Astrocyte of the cerebellum (primary cell): Measurements from ENCODE around the gene LHX4.

Experiments used
- DNase-seq: peaks from one replicate; pipeline ENCODE4 v3.0.0-alpha.2; 2011; ENCODE audit warnings: low read depth
- H3K4me3 ChIP-seq: 2 replicates; pipeline ENCODE4 v1.5.1; 2011; ENCODE audit warnings: mild to moderate bottlenecking, low read depth, low read length, moderate library complexity
- CTCF ChIP-seq: IDR thresholded peaks from 2 replicates; pipeline ENCODE4 v1.5.1; 2012; ENCODE audit warnings: low read length, low read depth, moderate library complexity, mild to moderate bottlenecking; ENCODE audit errors: missing control alignments
- in situ Hi-C: cut with HindIII; loops from 2 replicates; pipeline ENCODE4 v1.10.0; 2017; ENCODE audit warnings: low sequenced_read_pairs

LHX4 gene

GRCh38 chr1:180230791-180231505 is 884 bp downstream of the LHX4 start:
- DNase-seq, result no peak
- in situ Hi-C loops, result no loop called here
- TF ChIP-seq CTCF, result no peak
- peak overlapping the region; percentile 44 for H3K4me3 ChIP-seq

- in situ Hi-C loops, result no loop called here
- DNase-seq, result no peak
- peak overlapping the region; percentile 44 for H3K4me3 ChIP-seq
- TF ChIP-seq CTCF, result no peak
Measured at GRCh38 chr1:180231506-180231921, 1.4 kb downstream of the LHX4 start.

- H3K4me3 ChIP-seq, result no peak overlapping the region
- DNase-seq, result no peak
- no peak for TF ChIP-seq CTCF
- in situ Hi-C loops, result no loop called here
Measured at GRCh38 chr1:180231936-180232335, 1.9 kb downstream of the LHX4 start.

- no peak overlapping the region for H3K4me3 ChIP-seq
- TF ChIP-seq CTCF, result no peak
- DNase-seq, result no peak
- in situ Hi-C loops, result no loop called here
Measured at GRCh38 chr1:180232521-180233043, 2.5 kb downstream of the LHX4 start.

- in situ Hi-C loops, result no loop called here
- no peak overlapping the region for H3K4me3 ChIP-seq
- no peak for DNase-seq
- TF ChIP-seq CTCF, result no peak
Measured at GRCh38 chr1:180233191-180234011, 3.3 kb downstream of the LHX4 start.

- H3K4me3 ChIP-seq, result no peak overlapping the region
- no peak for TF ChIP-seq CTCF
- no peak for DNase-seq
- in situ Hi-C loops, result no loop called here
Measured at GRCh38 chr1:180234369-180235076, 4.5 kb downstream of the LHX4 start.
